HCT116 (cell line): ENCODE results near the gene MACROD1. TPM values are rescaled to one million over a fixed set of nuclear protein-coding genes. Genes with fewer than 3 reads are reported as not detected.

ENCODE experiments used
- ATAC-seq: fragments of 200-7000 bp; cut with Tn5 transposase; 2 replicates; pipeline ENCODE4 v1.9.1; 2020; ENCODE audit warnings: mild to moderate bottlenecking, moderate library complexity
- BruUV-seq: library from RNA; stranded (reverse); fragments of 400-500 nt; replicated peaks from 2 replicates; lab custom pipeline; 2021; lab: Mats Ljungman, UMichigan
- CTCF ChIA-PET: fragments of 300-600 bp; sonication (Branson Sonifier 250); formaldehyde crosslinking; loops from one replicate; lab custom pipeline; 2021; ENCODE audit warnings: antibody characterized with exemption; lab: Charles Lee
- POLR2A ChIA-PET: fragments of 300-600, 350-600 bp; sonication (Branson Sonifier 250); formaldehyde crosslinking; loops from one replicate; lab custom pipeline; 2021; ENCODE audit warnings: antibody characterized with exemption; lab: Charles Lee
- RAD21 ChIA-PET, 2 experiments: fragments of 300-600 bp; sonication (Branson Sonifier 250); formaldehyde crosslinking; loops; one replicate each; lab custom pipeline; 2023; ENCODE audit warnings: low total read pairs in 2 of 2; ENCODE audit not compliant: uncharacterized antibody in 2 of 2, unreplicated experiment in 2 of 2, low non-redundant PET in 1 of 2; lab: Charles Lee
- DNase-seq: peaks from one replicate; pipeline ENCODE4 v3.0.0-alpha.2; 2010; ENCODE audit warnings: low read depth, low spot score
- H2AFZ ChIP-seq: fragments of 200-600 bp; shearing (Covaris generic), sonication (generic); 2 replicates; pipeline ENCODE4 v1.6.1; 2017; ENCODE audit warnings: low read depth, mixed run types, mixed read lengths, antibody characterized with exemption, low read length; ENCODE audit not compliant: poor library complexity, severe bottlenecking
- H3K27ac ChIP-seq: 2 replicates; pipeline ENCODE4 v1.5.1; 2012; ENCODE audit warnings: low read depth, low read length
- H3K27me3 ChIP-seq: fragments of 200-600 bp; sonication (generic); 2 replicates; pipeline ENCODE4 v1.6.1; 2016; ENCODE audit warnings: mixed run types, low read length, mixed read lengths; ENCODE audit not compliant: insufficient read depth
- H3K36me3 ChIP-seq, 2 experiments: fragments of 200-500 bp in 1 of 2; fragments of 200-600 bp in 1 of 2; sonication (Bioruptor generic) in 1 of 2; sonication (generic) in 1 of 2; 2 replicates each; pipeline versions ENCODE4 v1.5.1 to v1.6.1; 2014 to 2016; ENCODE audit warnings: low read length in 2 of 2, inconsistent platforms in 1 of 2, mixed read lengths in 1 of 2, mixed run types in 1 of 2; ENCODE audit not compliant: insufficient read depth in 2 of 2, control insufficient read depth in 1 of 2
- H3K4me1 ChIP-seq, 2 experiments: fragments of 200-600 bp in 1 of 2; sonication (generic) in 1 of 2; 2 replicates each; pipeline versions ENCODE4 v1.5.1 to v1.6.1; 2012 to 2017; ENCODE audit warnings: low read length in 2 of 2, inconsistent platforms in 1 of 2, mild to moderate bottlenecking in 1 of 2, mixed read lengths in 1 of 2, mixed run types in 1 of 2, moderate library complexity in 1 of 2; ENCODE audit not compliant: insufficient read depth in 2 of 2, control insufficient read depth in 1 of 2
- H3K4me2 ChIP-seq: fragments of 200-600 bp; sonication (generic); 2 replicates; pipeline ENCODE4 v1.6.1; 2017; ENCODE audit warnings: mixed run types, low read length, mixed read lengths
- H3K4me3 ChIP-seq, 2 experiments: fragments of 200-600 bp in 1 of 2; sonication (generic) in 1 of 2; replicated peaks in 1 of 2; 2 replicates each; pipeline ENCODE4 v1.5.1; 2011 to 2016; ENCODE audit warnings: low read length in 2 of 2, control low read depth in 1 of 2, low read depth in 1 of 2, mild to moderate bottlenecking in 1 of 2, mixed read lengths in 1 of 2, mixed run types in 1 of 2
- H3K79me2 ChIP-seq: fragments of 200-600 bp; sonication (generic); 2 replicates; pipeline ENCODE4 v1.6.1; 2017; ENCODE audit warnings: mild to moderate bottlenecking, mixed run types, low read length, moderate library complexity, mixed read lengths; ENCODE audit not compliant: insufficient read depth
- H3K9ac ChIP-seq: fragments of 200-600 bp; sonication (generic); 2 replicates; pipeline ENCODE4 v1.6.1; 2016; ENCODE audit warnings: low read length, mixed read lengths
- H3K9me2 ChIP-seq: fragments of 200-600 bp; sonication (generic), shearing (Covaris generic); 2 replicates; pipeline ENCODE4 v1.6.1; 2017; ENCODE audit warnings: mixed run types, mild to moderate bottlenecking, moderate library complexity; ENCODE audit not compliant: insufficient read depth
- H3K9me3 ChIP-seq, 2 experiments: fragments of 200-500 bp in 1 of 2; fragments of 200-600 bp in 1 of 2; sonication (Bioruptor generic) in 1 of 2; sonication (generic) in 1 of 2; 2 replicates each; pipeline ENCODE4 v1.6.1; 2014 to 2017; ENCODE audit warnings: low read length in 2 of 2, mixed read lengths in 2 of 2, inconsistent platforms in 1 of 2, low read depth in 1 of 2, mild to moderate bottlenecking in 1 of 2, mixed run types in 1 of 2, moderate library complexity in 1 of 2; ENCODE audit not compliant: control insufficient read depth in 1 of 2, insufficient read depth in 1 of 2
- H4K20me1 ChIP-seq: fragments of 200-600 bp; sonication (generic), shearing (Covaris generic); 2 replicates; pipeline ENCODE4 v1.6.1; 2017; ENCODE audit warnings: mixed run types, mild to moderate bottlenecking, moderate library complexity; ENCODE audit not compliant: insufficient read depth
- CBX3 ChIP-seq: IDR thresholded peaks from 2 replicates; pipeline ENCODE4 v1.6.1; 2012; ENCODE audit warnings: low read depth
- EZH2 ChIP-seq: fragments of 200-600 bp; sonication (generic); IDR thresholded peaks from 2 replicates; pipeline ENCODE4 v1.6.1; 2017; ENCODE audit warnings: antibody characterized with exemption, mixed run types
- FOSL1 ChIP-seq: IDR thresholded peaks from 2 replicates; pipeline ENCODE4 v1.6.1; 2012; ENCODE audit warnings: low read depth
- JUND ChIP-seq: IDR thresholded peaks from 2 replicates; pipeline ENCODE4 v1.6.1; 2012
- POLR2AphosphoS5 ChIP-seq: IDR thresholded peaks from 2 replicates; pipeline ENCODE4 v1.6.1; 2011; ENCODE audit warnings: mild to moderate bottlenecking, low read depth, low read length, moderate library complexity
- SIN3A ChIP-seq: IDR thresholded peaks from 2 replicates; pipeline ENCODE4 v1.6.1; 2012; ENCODE audit warnings: low read depth
- SP1 ChIP-seq: IDR thresholded peaks from 2 replicates; pipeline ENCODE4 v1.6.1; 2012; ENCODE audit warnings: low read depth
- SRF ChIP-seq: IDR thresholded peaks from 2 replicates; pipeline ENCODE4 v1.6.1; 2012; ENCODE audit warnings: low read depth
- TCF7L2 ChIP-seq: IDR thresholded peaks from 2 replicates; pipeline ENCODE4 v1.7.0; 2011; ENCODE audit warnings: borderline replicate concordance, inconsistent platforms; ENCODE audit not compliant: insufficient read depth, insufficient read length; ENCODE audit errors: extremely low read depth
- ZFX ChIP-seq: fragments of 450-650 bp; IDR thresholded peaks from 2 replicates; pipeline ENCODE4 v1.6.1; 2017
- intact Hi-C: fragments of 100-400 bp; cut with micrococcal nuclease; formaldehyde crosslinking; loops from 2 replicates; pipeline ENCODE4 v1.10.0; 2022
- total RNA-seq: library from RNA; stranded (reverse); gene quantifications from one replicate; pipeline ENCODE4 v1.2.1, GENCODE V29; 2021; ENCODE audit not compliant: unreplicated experiment
- TF ChIP-seq, protein P1 (sequence below): IDR thresholded peaks from 2 replicates; pipeline ENCODE4 v1.6.1; 2012
- TF ChIP-seq, protein P2 (sequence below): IDR thresholded peaks from 2 replicates; pipeline ENCODE4 v1.6.1; 2011; ENCODE audit warnings: mild to moderate bottlenecking, low read length, moderate library complexity; ENCODE audit not compliant: insufficient replicate concordance; ENCODE audit errors: extremely low read depth

Gene MACROD1
- total RNA-seq, 1 experiment from 2014 or later: 61.1 TPM

DNA sequence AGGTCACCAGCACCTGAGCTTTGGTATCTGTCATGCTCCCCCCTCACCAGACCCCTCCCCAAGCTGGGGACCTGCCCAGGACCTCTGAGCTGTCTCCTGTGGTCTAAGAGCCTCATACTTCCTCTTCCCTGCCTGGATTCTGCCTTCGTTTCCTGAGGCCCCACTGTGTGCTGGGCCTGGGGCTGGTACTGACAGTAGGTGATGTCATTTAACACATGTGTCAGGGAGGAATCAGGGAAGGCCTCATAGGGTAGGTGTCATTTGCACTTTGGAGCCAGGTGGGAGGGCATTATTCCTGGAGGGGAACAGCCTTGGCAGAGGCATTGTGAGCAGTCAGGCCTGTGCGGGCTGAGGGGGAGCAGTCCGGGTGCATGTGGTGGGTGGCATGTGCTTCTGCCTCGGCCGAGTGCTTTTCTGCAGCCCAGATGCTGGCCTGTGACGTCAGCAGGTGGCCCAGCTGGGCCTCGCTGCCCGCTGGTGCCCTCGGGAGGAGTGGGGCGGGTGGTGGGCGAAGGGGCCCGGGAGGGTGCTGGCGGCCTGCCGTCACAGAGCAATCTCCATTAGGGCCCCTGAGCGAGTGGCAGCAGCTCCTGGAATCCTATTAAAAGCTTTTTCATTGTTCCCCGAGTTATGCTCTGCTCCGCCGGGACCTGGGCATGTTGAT, 121.1 kb downstream of the MACROD1 start (continued):
- no peak for TF ChIP-seq ZFX
- no peak for TF ChIP-seq TCF7L2
- no peak for TF ChIP-seq EZH2
- TF ChIP-seq, protein P1, sequence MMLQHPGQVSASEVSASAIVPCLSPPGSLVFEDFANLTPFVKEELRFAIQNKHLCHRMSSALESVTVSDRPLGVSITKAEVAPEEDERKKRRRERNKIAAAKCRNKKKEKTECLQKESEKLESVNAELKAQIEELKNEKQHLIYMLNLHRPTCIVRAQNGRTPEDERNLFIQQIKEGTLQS: no peak
- no peak for TF ChIP-seq JUND
- TF ChIP-seq, protein P2, sequence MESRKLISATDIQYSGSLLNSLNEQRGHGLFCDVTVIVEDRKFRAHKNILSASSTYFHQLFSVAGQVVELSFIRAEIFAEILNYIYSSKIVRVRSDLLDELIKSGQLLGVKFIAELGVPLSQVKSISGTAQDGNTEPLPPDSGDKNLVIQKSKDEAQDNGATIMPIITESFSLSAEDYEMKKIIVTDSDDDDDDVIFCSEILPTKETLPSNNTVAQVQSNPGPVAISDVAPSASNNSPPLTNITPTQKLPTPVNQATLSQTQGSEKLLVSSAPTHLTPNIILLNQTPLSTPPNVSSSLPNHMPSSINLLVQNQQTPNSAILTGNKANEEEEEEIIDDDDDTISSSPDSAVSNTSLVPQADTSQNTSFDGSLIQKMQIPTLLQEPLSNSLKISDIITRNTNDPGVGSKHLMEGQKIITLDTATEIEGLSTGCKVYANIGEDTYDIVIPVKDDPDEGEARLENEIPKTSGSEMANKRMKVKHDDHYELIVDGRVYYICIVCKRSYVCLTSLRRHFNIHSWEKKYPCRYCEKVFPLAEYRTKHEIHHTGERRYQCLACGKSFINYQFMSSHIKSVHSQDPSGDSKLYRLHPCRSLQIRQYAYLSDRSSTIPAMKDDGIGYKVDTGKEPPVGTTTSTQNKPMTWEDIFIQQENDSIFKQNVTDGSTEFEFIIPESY: no peak
- TF ChIP-seq FOSL1: no peak
- no peak for TF ChIP-seq SRF
- TF ChIP-seq SP1: no peak
- TF ChIP-seq CBX3: no peak
- TF ChIP-seq SIN3A: no peak
- TF ChIP-seq POLR2AphosphoS5: no peak

DNA sequence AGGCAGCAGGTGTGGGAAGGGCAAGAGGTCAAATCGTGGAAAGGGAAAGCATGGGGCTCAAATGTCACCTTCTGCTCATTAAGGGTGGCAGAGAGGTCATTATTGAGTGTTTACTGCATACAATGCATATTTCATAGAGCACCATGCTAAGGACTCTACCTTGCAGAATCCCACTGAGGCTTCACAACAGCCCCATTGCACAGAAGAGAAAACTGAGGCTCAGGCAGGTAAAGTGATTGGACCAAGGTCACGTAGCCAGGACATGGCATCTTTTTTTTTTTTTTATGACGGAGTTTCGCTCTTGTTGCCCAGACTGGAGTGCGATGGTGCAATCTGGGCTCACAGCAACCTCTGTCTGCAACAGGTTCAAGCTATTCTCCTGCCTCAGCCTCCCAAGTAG, 122.4 kb downstream of the MACROD1 start:
- Histone ChIP-seq H3K27ac (no peak overlapping the region), H4K20me1 (no peaks in the 10 kb centered on the region), H2AFZ (no peak overlapping the region), H3K27me3 (no peaks in the 10 kb centered on the region), H3K9ac (no peak overlapping the region), H3K79me2 (no peaks in the 10 kb centered on the region), H3K4me1 (no peaks in the 10 kb centered on the region), H3K4me2 (no peak overlapping the region), H3K9me3 (no peaks in the 10 kb centered on the region), H3K9me2 (no peaks in the 10 kb centered on the region), H3K4me3 (no peak overlapping the region), H3K36me3 (no peaks in the 10 kb centered on the region)
- RAD21 ChIA-PET: no interaction called here
- ATAC-seq (no peak), DNase-seq (no peak)
- BruUV-seq: no TSS peak
- intact Hi-C loops: no loop called here
- POLR2A ChIA-PET: no interaction called here
- CTCF ChIA-PET: no interaction called here
- TF ChIP-seq ZFX (no peak), SRF (no peak)
